ENCODE results near the gene CLCN6.

DNA sequence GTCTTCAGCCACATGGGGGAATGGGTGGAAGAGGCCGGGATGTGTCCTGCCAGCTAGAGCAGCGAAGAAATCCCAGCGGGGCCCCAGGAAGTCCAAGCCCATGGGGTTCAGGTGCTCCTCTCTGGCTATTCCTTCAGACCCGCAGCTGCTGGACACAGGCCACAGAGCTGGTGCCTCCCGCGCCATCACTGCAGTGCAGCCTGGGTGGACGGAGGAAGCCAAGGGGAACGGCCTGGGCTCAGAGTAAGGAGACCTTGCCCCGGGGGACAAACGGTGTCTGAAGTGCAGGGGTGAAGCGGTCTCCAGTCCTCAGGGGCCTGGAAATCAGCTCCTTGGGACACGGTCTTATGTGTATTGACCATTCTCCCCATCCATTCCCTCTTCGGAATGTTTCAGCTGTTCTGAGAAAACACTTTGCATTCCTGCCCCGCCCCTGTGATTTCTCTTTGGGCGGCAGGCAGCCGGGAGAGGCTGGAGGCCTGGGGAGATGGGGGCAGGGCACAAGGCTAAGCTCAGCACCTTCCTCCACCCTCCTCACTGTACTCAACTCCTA, 18.7 kb upstream of the CLCN6 start:
- TF ChIP-seq, protein P1, sequence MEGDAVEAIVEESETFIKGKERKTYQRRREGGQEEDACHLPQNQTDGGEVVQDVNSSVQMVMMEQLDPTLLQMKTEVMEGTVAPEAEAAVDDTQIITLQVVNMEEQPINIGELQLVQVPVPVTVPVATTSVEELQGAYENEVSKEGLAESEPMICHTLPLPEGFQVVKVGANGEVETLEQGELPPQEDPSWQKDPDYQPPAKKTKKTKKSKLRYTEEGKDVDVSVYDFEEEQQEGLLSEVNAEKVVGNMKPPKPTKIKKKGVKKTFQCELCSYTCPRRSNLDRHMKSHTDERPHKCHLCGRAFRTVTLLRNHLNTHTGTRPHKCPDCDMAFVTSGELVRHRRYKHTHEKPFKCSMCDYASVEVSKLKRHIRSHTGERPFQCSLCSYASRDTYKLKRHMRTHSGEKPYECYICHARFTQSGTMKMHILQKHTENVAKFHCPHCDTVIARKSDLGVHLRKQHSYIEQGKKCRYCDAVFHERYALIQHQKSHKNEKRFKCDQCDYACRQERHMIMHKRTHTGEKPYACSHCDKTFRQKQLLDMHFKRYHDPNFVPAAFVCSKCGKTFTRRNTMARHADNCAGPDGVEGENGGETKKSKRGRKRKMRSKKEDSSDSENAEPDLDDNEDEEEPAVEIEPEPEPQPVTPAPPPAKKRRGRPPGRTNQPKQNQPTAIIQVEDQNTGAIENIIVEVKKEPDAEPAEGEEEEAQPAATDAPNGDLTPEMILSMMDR (IDR thresholded peaks at IDR 0.05) = no peak
- TF ChIP-seq SREBF2 (IDR thresholded peaks at IDR 0.05) = no peak
- TF ChIP-seq KDM5A (IDR thresholded peaks at IDR 0.05) = no peak
- no peak for TF ChIP-seq RCOR1 (IDR thresholded peaks at IDR 0.05; ENCODE audit: low read depth, low read length)
- TF ChIP-seq RARB (CRISPR knock-in tag; IDR thresholded peaks at IDR 0.05) = no peak
- TF ChIP-seq KDM1A (IDR thresholded peaks at IDR 0.05; ENCODE audit: low read depth) = no peak
- no peak for TF ChIP-seq HMGXB4 (CRISPR knock-in tag; IDR thresholded peaks at IDR 0.05; ENCODE audit: borderline replicate concordance)
- TF ChIP-seq JUNB (IDR thresholded peaks at IDR 0.05) = no peak
- no peak for TF ChIP-seq NFE2L2 (conservative IDR thresholded peaks at IDR 0.05; ENCODE audit: low read length)
- TF ChIP-seq, protein P2, sequence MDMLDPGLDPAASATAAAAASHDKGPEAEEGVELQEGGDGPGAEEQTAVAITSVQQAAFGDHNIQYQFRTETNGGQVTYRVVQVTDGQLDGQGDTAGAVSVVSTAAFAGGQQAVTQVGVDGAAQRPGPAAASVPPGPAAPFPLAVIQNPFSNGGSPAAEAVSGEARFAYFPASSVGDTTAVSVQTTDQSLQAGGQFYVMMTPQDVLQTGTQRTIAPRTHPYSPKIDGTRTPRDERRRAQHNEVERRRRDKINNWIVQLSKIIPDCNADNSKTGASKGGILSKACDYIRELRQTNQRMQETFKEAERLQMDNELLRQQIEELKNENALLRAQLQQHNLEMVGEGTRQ (IDR thresholded peaks at IDR 0.05) = no peak
- TF ChIP-seq, protein P3, sequence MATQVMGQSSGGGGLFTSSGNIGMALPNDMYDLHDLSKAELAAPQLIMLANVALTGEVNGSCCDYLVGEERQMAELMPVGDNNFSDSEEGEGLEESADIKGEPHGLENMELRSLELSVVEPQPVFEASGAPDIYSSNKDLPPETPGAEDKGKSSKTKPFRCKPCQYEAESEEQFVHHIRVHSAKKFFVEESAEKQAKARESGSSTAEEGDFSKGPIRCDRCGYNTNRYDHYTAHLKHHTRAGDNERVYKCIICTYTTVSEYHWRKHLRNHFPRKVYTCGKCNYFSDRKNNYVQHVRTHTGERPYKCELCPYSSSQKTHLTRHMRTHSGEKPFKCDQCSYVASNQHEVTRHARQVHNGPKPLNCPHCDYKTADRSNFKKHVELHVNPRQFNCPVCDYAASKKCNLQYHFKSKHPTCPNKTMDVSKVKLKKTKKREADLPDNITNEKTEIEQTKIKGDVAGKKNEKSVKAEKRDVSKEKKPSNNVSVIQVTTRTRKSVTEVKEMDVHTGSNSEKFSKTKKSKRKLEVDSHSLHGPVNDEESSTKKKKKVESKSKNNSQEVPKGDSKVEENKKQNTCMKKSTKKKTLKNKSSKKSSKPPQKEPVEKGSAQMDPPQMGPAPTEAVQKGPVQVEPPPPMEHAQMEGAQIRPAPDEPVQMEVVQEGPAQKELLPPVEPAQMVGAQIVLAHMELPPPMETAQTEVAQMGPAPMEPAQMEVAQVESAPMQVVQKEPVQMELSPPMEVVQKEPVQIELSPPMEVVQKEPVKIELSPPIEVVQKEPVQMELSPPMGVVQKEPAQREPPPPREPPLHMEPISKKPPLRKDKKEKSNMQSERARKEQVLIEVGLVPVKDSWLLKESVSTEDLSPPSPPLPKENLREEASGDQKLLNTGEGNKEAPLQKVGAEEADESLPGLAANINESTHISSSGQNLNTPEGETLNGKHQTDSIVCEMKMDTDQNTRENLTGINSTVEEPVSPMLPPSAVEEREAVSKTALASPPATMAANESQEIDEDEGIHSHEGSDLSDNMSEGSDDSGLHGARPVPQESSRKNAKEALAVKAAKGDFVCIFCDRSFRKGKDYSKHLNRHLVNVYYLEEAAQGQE (IDR thresholded peaks at IDR 0.05) = no peak
- TF ChIP-seq ZFP36 (IDR thresholded peaks at IDR 0.05; ENCODE audit: borderline replicate concordance, partially characterized antibody) = no peak
- TF ChIP-seq, protein P4, sequence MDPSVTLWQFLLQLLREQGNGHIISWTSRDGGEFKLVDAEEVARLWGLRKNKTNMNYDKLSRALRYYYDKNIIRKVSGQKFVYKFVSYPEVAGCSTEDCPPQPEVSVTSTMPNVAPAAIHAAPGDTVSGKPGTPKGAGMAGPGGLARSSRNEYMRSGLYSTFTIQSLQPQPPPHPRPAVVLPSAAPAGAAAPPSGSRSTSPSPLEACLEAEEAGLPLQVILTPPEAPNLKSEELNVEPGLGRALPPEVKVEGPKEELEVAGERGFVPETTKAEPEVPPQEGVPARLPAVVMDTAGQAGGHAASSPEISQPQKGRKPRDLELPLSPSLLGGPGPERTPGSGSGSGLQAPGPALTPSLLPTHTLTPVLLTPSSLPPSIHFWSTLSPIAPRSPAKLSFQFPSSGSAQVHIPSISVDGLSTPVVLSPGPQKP (IDR thresholded peaks at IDR 0.05; ENCODE audit: low read depth, low read length) = no peak
- no peak for TF ChIP-seq POLR2A (IDR thresholded peaks at IDR 0.05; ENCODE audit: low read length)

Data from A549 (cell line).